H1 (cell line): Measurements from ENCODE around the gene DNAL4. TPM values are rescaled to one million over a fixed set of nuclear protein-coding genes. Genes with fewer than 3 reads are reported as not detected.
A peak's percentile ranks its signal among the peaks of the same experiment; 100 is the strongest.

Experiments
- CTCF ChIA-PET: fragments of 300-600 bp; sonication (Branson Sonifier 250); formaldehyde crosslinking; loops from one replicate; lab custom pipeline; 2021; ENCODE audit not compliant: partially characterized antibody; lab: Charles Lee
- POLR2A ChIA-PET: fragments of 300-600 bp; sonication (Branson Sonifier 250); formaldehyde crosslinking; loops from one replicate; lab custom pipeline; 2021; ENCODE audit warnings: inconsistent platforms; ENCODE audit not compliant: partially characterized antibody; lab: Charles Lee
- DNase-seq, 2 experiments: peaks; one replicate each; pipeline versions ENCODE4 v3.0.0 to v3.0.0-alpha.2; 2010 to 2022; ENCODE audit warnings: low spot score in 2 of 2, low read depth in 1 of 2, mixed read lengths in 1 of 2
- FAIRE-seq: peaks from 2 replicates; lab custom pipeline; 2011; peaks lifted over from hg19 to GRCh38; lab: Jason Lieb, UNC
- H2AFZ ChIP-seq: 2 replicates; pipeline ENCODE4 v1.8.1; 2012; ENCODE audit warnings: low read length, inconsistent platforms
- H2AK5ac ChIP-seq: 2 replicates; pipeline ENCODE4 v1.6.1; 2013; ENCODE audit warnings: low read depth, low read length
- H2BK120ac ChIP-seq: replicated peaks from 2 replicates; pipeline ENCODE3; 2013; ENCODE audit warnings: low read depth, low read length, inconsistent platforms
- H2BK12ac ChIP-seq: 2 replicates; pipeline ENCODE4 v1.6.1; 2013; ENCODE audit warnings: low read depth, low read length
- H2BK15ac ChIP-seq: 2 replicates; pipeline ENCODE4 v1.6.1; 2013; ENCODE audit warnings: low read length
- H2BK20ac ChIP-seq: 2 replicates; pipeline ENCODE4 v1.6.1; 2013; ENCODE audit warnings: low read length
- H2BK5ac ChIP-seq: 2 replicates; pipeline ENCODE4 v1.6.1; 2013; ENCODE audit warnings: low read depth, low read length
- H3K14ac ChIP-seq: 2 replicates; pipeline ENCODE4 v1.6.1; 2013; ENCODE audit warnings: inconsistent platforms; ENCODE audit not compliant: insufficient read length
- H3K18ac ChIP-seq: 2 replicates; pipeline ENCODE4 v1.6.1; 2013; ENCODE audit warnings: low read length; ENCODE audit errors: extremely low read depth
- H3K23ac ChIP-seq: 2 replicates; pipeline ENCODE4 v1.6.1; 2013; ENCODE audit warnings: inconsistent platforms; ENCODE audit not compliant: insufficient read length
- H3K23me2 ChIP-seq: 2 replicates; pipeline ENCODE4 v1.6.1; 2013; ENCODE audit warnings: low read depth, low read length
- H3K27ac ChIP-seq: 2 replicates; pipeline ENCODE4 v1.6.1; 2011; ENCODE audit warnings: low read depth, low read length, inconsistent platforms
- H3K27me3 ChIP-seq, 4 experiments: replicated peaks in 1 of 4; 1 replicate in 1 of 4; 2 replicates in 3 of 4; pipeline versions ENCODE4 v1.6.1 to v1.8.1; 2011 to 2013; ENCODE audit warnings: low read length in 3 of 4, mild to moderate bottlenecking in 3 of 4, inconsistent platforms in 2 of 4, mixed read lengths in 2 of 4, moderate library complexity in 1 of 4; ENCODE audit not compliant: control insufficient read depth in 3 of 4, insufficient read depth in 3 of 4; ENCODE audit errors: extremely low read depth in 1 of 4
- H3K36me3 ChIP-seq, 4 experiments: 2 replicates each; pipeline versions ENCODE4 v1.6.1 to v1.8.1; 2011 to 2013; ENCODE audit warnings: mild to moderate bottlenecking in 4 of 4, low read length in 3 of 4, moderate library complexity in 2 of 4, control low read depth in 1 of 4, inconsistent platforms in 1 of 4; ENCODE audit not compliant: insufficient read depth in 4 of 4, control insufficient read depth in 2 of 4
- H3K4ac ChIP-seq: replicated peaks from 2 replicates; pipeline ENCODE3; 2013; ENCODE audit warnings: low read length, low read depth, mixed read lengths, inconsistent platforms; ENCODE audit not compliant: insufficient read length
- H3K4me1 ChIP-seq, 4 experiments: replicated peaks in 1 of 4; 1 replicate in 1 of 4; 2 replicates in 3 of 4; pipeline versions ENCODE4 v1.6.1 to v1.8.1; 2011 to 2013; ENCODE audit warnings: low read length in 3 of 4, inconsistent platforms in 2 of 4, mixed read lengths in 1 of 4; ENCODE audit not compliant: insufficient read depth in 4 of 4, control insufficient read depth in 3 of 4
- H3K4me2 ChIP-seq, 2 experiments: 2 replicates each; pipeline versions ENCODE4 v1.6.1 to v1.8.1; 2011 to 2013; ENCODE audit warnings: low read depth in 2 of 2, low read length in 2 of 2, control low read depth in 1 of 2, inconsistent platforms in 1 of 2, mild to moderate bottlenecking in 1 of 2; ENCODE audit not compliant: insufficient read depth in 1 of 2
- H3K4me3 ChIP-seq, 4 experiments: fragments of 200-600, 300-600 bp in 1 of 4; sonication (generic), shearing (Covaris generic), sonication (Bioruptor Twin) in 1 of 4; 2 replicates each; pipeline versions ENCODE4 v1.5.1 to v1.8.1; 2011 to 2016; ENCODE audit warnings: low read length in 4 of 4, low read depth in 3 of 4, control low read depth in 2 of 4, inconsistent platforms in 2 of 4, mild to moderate bottlenecking in 2 of 4, mixed read lengths in 1 of 4, moderate library complexity in 1 of 4; ENCODE audit not compliant: insufficient read depth in 2 of 4; ENCODE audit errors: extremely low read depth in 1 of 4
- H3K56ac ChIP-seq: replicated peaks from 2 replicates; pipeline ENCODE3; 2013; ENCODE audit warnings: low read depth, mild to moderate bottlenecking, mixed read lengths, low read length, inconsistent platforms; ENCODE audit not compliant: insufficient read length
- H3K79me1 ChIP-seq: 2 replicates; pipeline ENCODE4 v1.6.1; 2013; ENCODE audit warnings: low read depth, low read length, control low read depth
- H3K79me2 ChIP-seq, 2 experiments: 2 replicates each; pipeline versions ENCODE4 v1.6.1 to v1.8.1; 2012 to 2013; ENCODE audit warnings: low read length in 2 of 2, mild to moderate bottlenecking in 2 of 2, inconsistent platforms in 1 of 2; ENCODE audit not compliant: insufficient read depth in 2 of 2, control insufficient read depth in 1 of 2
- H3K9ac ChIP-seq, 4 experiments: replicated peaks in 1 of 4; 1 replicate in 1 of 4; 2 replicates in 3 of 4; pipeline versions ENCODE4 v1.6.1 to v1.8.1; 2011 to 2013; ENCODE audit warnings: low read depth in 3 of 4, low read length in 3 of 4, control low read depth in 2 of 4, mild to moderate bottlenecking in 2 of 4, moderate library complexity in 2 of 4, inconsistent platforms in 1 of 4; ENCODE audit errors: extremely low read depth in 1 of 4
- H3K9me3 ChIP-seq, 2 experiments: 2 replicates each; pipeline versions ENCODE4 v1.6.1 to v1.8.1; 2012 to 2013; ENCODE audit warnings: mild to moderate bottlenecking in 2 of 2, moderate library complexity in 2 of 2, control low read depth in 1 of 2, inconsistent platforms in 1 of 2, low read depth in 1 of 2, low read length in 1 of 2, mixed read lengths in 1 of 2; ENCODE audit not compliant: insufficient read depth in 2 of 2
- H4K20me1 ChIP-seq, 2 experiments: replicated peaks in 1 of 2; 2 replicates each; pipeline versions ENCODE3 to v1.8.1; 2011 to 2013; ENCODE audit warnings: inconsistent platforms in 2 of 2, low read length in 2 of 2, mild to moderate bottlenecking in 1 of 2; ENCODE audit not compliant: insufficient read depth in 2 of 2, control insufficient read depth in 1 of 2
- H4K5ac ChIP-seq: 2 replicates; pipeline ENCODE4 v1.6.1; 2013; ENCODE audit warnings: low read length, low read depth, mixed read lengths, inconsistent platforms; ENCODE audit not compliant: insufficient read length
- H4K8ac ChIP-seq: 2 replicates; pipeline ENCODE4 v1.8.0; 2013; ENCODE audit warnings: mild to moderate bottlenecking, moderate library complexity, low read length, inconsistent platforms; ENCODE audit not compliant: insufficient read depth; ENCODE audit errors: extremely low read depth
- H4K91ac ChIP-seq: replicated peaks from 2 replicates; pipeline ENCODE3; 2013; ENCODE audit warnings: low read length, mixed read lengths, inconsistent platforms; ENCODE audit not compliant: insufficient read length
- CBX5 ChIP-seq: fragments of 300-800, 300-1000 bp; sonication (generic); IDR thresholded peaks from 2 replicates; pipeline ENCODE4 v1.7.1; 2016; ENCODE audit warnings: antibody characterized with exemption, low read length, low read depth
- EZH2 ChIP-seq: fragments of 200-600 bp; sonication (generic); IDR thresholded peaks from 2 replicates; pipeline ENCODE4 v1.7.1; 2012; ENCODE audit warnings: low read depth, mild to moderate bottlenecking, moderate library complexity, low read length, inconsistent platforms; ENCODE audit not compliant: severe bottlenecking
- POLR2AphosphoS5 ChIP-seq: IDR thresholded peaks from 2 replicates; pipeline ENCODE4 v1.6.1; 2011; ENCODE audit warnings: low read depth, low read length
- SAP30 ChIP-seq: fragments of 300-600 bp; sonication (generic); IDR thresholded peaks from 2 replicates; pipeline ENCODE4 v1.7.1; 2012; ENCODE audit warnings: low read length, moderate library complexity, mild to moderate bottlenecking, inconsistent platforms; ENCODE audit not compliant: insufficient read depth, insufficient replicate concordance
- SIRT6 ChIP-seq: IDR thresholded peaks from one replicate; pipeline ENCODE4 v1.7.1; 2012; ENCODE audit warnings: low read length, inconsistent platforms
- SUZ12 ChIP-seq: fragments of 200-600 bp; sonication (generic); IDR thresholded peaks from 2 replicates; pipeline ENCODE4 v1.6.1; 2012; ENCODE audit warnings: mild to moderate bottlenecking, inconsistent platforms, low read length, moderate library complexity, mixed read lengths
- TAF1 ChIP-seq: IDR thresholded peaks from 2 replicates; pipeline ENCODE4 v1.6.1; 2011; ENCODE audit warnings: mild to moderate bottlenecking, low read depth, low read length
- TBP ChIP-seq: IDR thresholded peaks from 2 replicates; pipeline ENCODE4 v1.6.1; 2011; ENCODE audit warnings: low read depth, low read length, improper control_type of control experiment
- WGBS, 2 experiments: shearing (Covaris generic) in 1 of 2; methylation state at CpG; one replicate each; pipeline versions ENCODE4 v1.1.6 to v1.1.7; 2013 to 2015; ENCODE audit warnings: low lambda C conversion rate in 2 of 2, mixed read lengths in 2 of 2, inconsistent platforms in 1 of 2, low coverage in 1 of 2, missing lambda C conversion rate in 1 of 2; ENCODE audit not compliant: insufficient replicate concordance in 2 of 2, insufficient coverage in 1 of 2, insufficient read length in 1 of 2; ENCODE audit errors: extremely low coverage in 1 of 2, missing lambda C conversion rate in 1 of 2; 5-methylcytosine and 5-hydroxymethylcytosine counted together
- polyA plus RNA-seq, 7 experiments: library from polyadenylated mRNA; depleted of rRNA in 3 of 7; stranded (reverse) in 5 of 7; unstranded in 2 of 7; fragments of >200 nt in 5 of 7; fragments of 200-250 nt in 2 of 7; gene quantifications; 1 replicate in 5 of 7; 2 replicates in 1 of 7; 4 replicates in 1 of 7; pipeline versions ENCODE4 v1.2.1 to v1.2.3, GENCODE V29; 2011 to 2013; ENCODE audit warnings: missing spikeins in 2 of 7, mixed read lengths in 2 of 7
- total RNA-seq: library from RNA; stranded (reverse); fragmentation: NEBNext Ultra II Directional; extraction: Animal tissue kit (Norgen Biotek cat#: 25700); gene quantifications from 2 replicates; pipeline ENCODE4 v1.2.1, GENCODE V29; 2021

The DNAL4 gene
- total and polyA plus RNA-seq, 2 of the 8 experiments (the other 6 are each of a cell fraction or from before 2014, with no cell fraction given) = 8.8 to 14.0 TPM

DNA sequence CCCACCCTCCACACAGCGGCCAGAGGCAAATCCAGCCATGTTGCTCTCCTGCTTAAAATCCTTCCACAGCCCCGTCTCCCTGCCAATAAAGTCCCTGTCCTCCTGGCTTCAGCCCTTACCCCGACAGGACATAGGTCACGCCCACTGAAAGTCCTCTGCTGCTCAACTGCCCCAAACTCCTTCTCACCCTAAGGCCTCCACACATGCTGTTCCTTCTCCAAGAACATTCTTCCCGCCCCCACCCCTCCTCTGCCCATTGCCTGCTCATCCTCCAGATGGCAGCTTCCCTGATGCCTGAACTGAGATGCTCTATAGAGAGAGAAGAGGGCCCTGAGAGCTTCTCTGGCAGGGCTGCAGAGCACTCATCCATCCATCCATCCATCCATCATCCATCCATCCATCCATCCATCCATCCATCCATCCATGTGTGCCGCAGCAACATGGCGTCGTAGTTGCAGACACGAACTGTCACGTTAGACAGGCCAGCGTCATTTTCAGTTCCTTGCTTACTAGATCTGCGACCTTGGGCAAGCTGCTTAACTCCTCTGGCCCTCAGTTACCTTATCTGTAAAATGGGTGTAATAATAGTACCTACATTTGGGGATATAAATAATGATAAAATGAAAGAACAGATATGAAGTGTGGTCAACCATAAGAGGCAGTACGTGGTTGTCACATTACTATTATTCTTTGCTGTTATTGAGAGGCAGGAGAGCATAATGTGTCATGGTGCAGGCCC, 40.4 kb upstream of the DNAL4 start:
- no peak overlapping the region for H3K4me3 ChIP-seq
- H4K91ac ChIP-seq = no peak overlapping the region
- H3K4ac ChIP-seq = no peak overlapping the region
- H2AK5ac ChIP-seq = no peak overlapping the region; the same call in 1 of the 2 replicates
- H3K36me3 ChIP-seq = no peaks in the 10 kb centered on the region
- H3K4me2 ChIP-seq = no peak overlapping the region
- no peak overlapping the region for H3K18ac ChIP-seq
- H2BK15ac ChIP-seq = 0 out of 2 replicates have a peak overlapping the region, but pooled peaks have one; percentile 49
- no peak overlapping the region for H2AFZ ChIP-seq
- no peaks in the 10 kb centered on the region for H3K79me1 ChIP-seq
- no peak overlapping the region for H3K23ac ChIP-seq
- TF ChIP-seq TBP (no peak), SAP30 (no peak), EZH2 (no peak), SIRT6 (no peak), CBX5 (no peak), TAF1 (no peak), SUZ12 (no peak), POLR2AphosphoS5 (no peak)
- H3K23me2 ChIP-seq = peaks cover 1% of the 10 kb centered on the region; the same call in 1 of the 2 replicates
- no peak overlapping the region for H3K27ac ChIP-seq
- peaks cover 0 to 6% (median 3%) of the 10 kb centered on the region in 4 experiments; a peak in 5 of 7 replicates for H3K4me1 ChIP-seq
- no peak overlapping the region for H2BK12ac ChIP-seq
- DNase-seq (no peak), FAIRE-seq (no peak)
- H3K27me3 ChIP-seq = no peaks in the 10 kb centered on the region
- H3K56ac ChIP-seq = no peak overlapping the region
- H2BK120ac ChIP-seq = no peak overlapping the region
- H4K20me1 ChIP-seq = peaks cover 0 to 3% of the 10 kb centered on the region in 2 experiments
- H2BK5ac ChIP-seq = no peak overlapping the region; the same call in 1 of the 2 replicates
- ChIA-PET CTCF (interaction anchor here (0.5 to 5.6 kb wide), 12 partner anchors 8 to 93 kb away, joined by 3 to 53 read pairs (median 6); partner anchors contain the start of gene NPTXR), POLR2A (interaction anchor here (0.7 to 1.7 kb wide), 4 partner anchors 9 to 521 kb away, joined by 3 to 5 read pairs (median 4); partner anchors contain the start of gene NPTXR)
- 83% methylated on average over 13 of the region's 13 CpGs; no CpG with 5 or more reads in 1 of the 2 experiments for WGBS, 2 experiments
- peak overlapping the region; percentile 80; the same call in 1 of the 2 replicates for H2BK20ac ChIP-seq
- no peak overlapping the region for H4K8ac ChIP-seq
- H3K9me3 ChIP-seq = no peaks in the 10 kb centered on the region
- no peak overlapping the region for H4K5ac ChIP-seq
- no peak overlapping the region for H3K14ac ChIP-seq
- no peak overlapping the region for H3K9ac ChIP-seq
- H3K79me2 ChIP-seq = no peaks in the 10 kb centered on the region
